WTC11 (cell line): ENCODE results near the gene TOR3A.

Experiments
- ATF1 ChIP-seq: sonication (generic); formaldehyde crosslinking; IDR thresholded peaks from 2 replicates; pipeline ENCODE4 v1.8.1; 2023; ENCODE audit warnings: mild to moderate bottlenecking, moderate library complexity, missing genetic modification reagents
- TF ChIP-seq, protein P1 (sequence below): fragments of 200-600 bp; IDR thresholded peaks from 2 replicates; pipeline ENCODE4 v1.8.0; 2022; ENCODE audit warnings: antibody characterized with exemption
- TF ChIP-seq, protein P2 (sequence below): sonication (generic); formaldehyde crosslinking; IDR thresholded peaks from 2 replicates; pipeline ENCODE4 v1.8.0; 2022; ENCODE audit warnings: mild to moderate bottlenecking, missing genetic modification reagents

DNA sequence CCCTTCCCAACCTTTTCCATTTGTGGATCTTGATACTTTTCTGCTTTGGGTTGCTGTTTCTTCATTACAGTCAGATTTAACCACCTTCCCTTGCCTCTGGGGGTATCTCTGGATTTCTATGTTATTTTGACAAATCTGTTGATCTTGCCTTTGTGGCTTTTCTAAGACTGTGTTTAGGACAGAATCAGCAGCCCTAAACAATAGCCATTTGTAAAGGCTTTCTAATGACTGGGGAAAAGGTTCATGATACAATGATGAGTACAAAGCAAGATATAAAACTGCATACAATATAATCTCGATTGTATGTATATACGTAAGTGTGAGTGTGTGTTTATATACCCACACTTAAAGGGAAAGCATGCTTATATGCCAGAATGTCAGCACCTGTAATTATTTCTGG, 28.4 kb upstream of the TOR3A start:
- TF ChIP-seq, protein P1, sequence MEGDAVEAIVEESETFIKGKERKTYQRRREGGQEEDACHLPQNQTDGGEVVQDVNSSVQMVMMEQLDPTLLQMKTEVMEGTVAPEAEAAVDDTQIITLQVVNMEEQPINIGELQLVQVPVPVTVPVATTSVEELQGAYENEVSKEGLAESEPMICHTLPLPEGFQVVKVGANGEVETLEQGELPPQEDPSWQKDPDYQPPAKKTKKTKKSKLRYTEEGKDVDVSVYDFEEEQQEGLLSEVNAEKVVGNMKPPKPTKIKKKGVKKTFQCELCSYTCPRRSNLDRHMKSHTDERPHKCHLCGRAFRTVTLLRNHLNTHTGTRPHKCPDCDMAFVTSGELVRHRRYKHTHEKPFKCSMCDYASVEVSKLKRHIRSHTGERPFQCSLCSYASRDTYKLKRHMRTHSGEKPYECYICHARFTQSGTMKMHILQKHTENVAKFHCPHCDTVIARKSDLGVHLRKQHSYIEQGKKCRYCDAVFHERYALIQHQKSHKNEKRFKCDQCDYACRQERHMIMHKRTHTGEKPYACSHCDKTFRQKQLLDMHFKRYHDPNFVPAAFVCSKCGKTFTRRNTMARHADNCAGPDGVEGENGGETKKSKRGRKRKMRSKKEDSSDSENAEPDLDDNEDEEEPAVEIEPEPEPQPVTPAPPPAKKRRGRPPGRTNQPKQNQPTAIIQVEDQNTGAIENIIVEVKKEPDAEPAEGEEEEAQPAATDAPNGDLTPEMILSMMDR: no peak
- TF ChIP-seq, protein P2, sequence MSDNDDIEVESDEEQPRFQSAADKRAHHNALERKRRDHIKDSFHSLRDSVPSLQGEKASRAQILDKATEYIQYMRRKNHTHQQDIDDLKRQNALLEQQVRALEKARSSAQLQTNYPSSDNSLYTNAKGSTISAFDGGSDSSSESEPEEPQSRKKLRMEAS (CRISPR knock-in tag): no peak
- TF ChIP-seq ATF1: no peak
